HG03045 (cell line): ENCODE results near the gene MCL1.
A peak's percentile ranks its signal among the peaks of the same experiment; 100 is the strongest.

Source experiments
- ATAC-seq: cut with Tn5 transposase; IDR thresholded peaks from one replicate; pipeline ENCODE4 v1.9.1; 2021; ENCODE audit warnings: mild to moderate bottlenecking, moderate library complexity; ENCODE audit not compliant: unreplicated experiment

MCL1 gene

DNA sequence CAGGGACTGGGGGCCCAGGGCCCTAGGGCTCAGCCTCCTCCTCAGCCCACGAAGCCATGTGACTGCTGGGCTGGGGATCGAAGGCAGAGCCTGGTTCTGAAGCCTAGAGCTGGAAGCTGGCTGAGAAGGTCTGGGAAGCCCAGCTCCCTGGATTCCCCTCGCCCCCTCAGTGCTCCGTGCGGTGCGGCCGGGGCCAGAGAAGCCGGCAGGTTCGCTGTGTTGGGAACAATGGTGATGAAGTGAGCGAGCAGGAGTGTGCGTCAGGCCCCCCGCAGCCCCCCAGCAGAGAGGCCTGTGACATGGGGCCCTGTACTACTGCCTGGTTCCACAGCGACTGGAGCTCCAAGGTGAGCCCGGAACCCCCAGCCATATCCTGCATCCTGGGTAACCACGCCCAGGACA, 21.1 kb downstream of the MCL1 start:
- ATAC-seq: no peak

DNA sequence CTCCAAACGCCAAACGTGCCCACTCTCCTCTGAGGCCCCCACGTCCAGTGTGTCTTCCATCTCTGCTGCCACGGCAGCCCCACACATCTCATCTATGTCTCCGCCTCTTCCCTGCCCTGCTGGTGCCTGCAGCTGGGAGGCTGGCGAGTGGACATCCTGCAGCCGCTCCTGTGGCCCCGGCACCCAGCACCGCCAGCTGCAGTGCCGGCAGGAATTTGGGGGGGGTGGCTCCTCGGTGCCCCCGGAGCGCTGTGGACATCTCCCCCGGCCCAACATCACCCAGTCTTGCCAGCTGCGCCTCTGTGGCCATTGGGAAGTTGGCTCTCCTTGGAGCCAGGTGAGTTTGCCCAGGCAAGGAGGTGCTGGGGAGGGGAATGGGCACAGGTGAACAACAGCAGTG, 21.6 kb downstream of the MCL1 start:
- no peak for ATAC-seq

DNA sequence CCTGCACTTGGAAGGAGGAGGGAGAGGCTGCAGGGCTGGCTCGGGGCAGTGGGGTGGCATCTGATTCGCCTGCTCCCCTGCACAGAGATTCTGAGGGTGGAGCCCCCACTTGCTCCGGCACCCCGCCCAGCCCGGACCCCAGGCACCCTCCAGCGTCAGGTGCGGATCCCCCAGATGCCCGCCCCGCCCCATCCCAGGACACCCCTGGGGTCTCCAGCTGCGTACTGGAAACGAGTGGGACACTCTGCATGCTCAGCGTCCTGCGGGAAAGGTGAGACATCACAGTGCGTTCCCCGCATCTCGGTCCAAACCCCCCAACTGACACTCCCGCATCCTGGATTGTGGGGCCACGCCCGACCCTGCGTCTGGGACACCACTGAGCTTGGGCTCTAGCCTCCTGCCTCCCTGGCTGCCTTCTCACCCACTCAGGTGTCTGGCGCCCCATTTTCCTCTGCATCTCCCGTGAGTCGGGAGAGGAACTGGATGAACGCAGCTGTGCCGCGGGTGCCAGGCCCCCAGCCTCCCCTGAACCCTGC, 22.3 kb downstream of the MCL1 start:
- ATAC-seq: no peak

DNA sequence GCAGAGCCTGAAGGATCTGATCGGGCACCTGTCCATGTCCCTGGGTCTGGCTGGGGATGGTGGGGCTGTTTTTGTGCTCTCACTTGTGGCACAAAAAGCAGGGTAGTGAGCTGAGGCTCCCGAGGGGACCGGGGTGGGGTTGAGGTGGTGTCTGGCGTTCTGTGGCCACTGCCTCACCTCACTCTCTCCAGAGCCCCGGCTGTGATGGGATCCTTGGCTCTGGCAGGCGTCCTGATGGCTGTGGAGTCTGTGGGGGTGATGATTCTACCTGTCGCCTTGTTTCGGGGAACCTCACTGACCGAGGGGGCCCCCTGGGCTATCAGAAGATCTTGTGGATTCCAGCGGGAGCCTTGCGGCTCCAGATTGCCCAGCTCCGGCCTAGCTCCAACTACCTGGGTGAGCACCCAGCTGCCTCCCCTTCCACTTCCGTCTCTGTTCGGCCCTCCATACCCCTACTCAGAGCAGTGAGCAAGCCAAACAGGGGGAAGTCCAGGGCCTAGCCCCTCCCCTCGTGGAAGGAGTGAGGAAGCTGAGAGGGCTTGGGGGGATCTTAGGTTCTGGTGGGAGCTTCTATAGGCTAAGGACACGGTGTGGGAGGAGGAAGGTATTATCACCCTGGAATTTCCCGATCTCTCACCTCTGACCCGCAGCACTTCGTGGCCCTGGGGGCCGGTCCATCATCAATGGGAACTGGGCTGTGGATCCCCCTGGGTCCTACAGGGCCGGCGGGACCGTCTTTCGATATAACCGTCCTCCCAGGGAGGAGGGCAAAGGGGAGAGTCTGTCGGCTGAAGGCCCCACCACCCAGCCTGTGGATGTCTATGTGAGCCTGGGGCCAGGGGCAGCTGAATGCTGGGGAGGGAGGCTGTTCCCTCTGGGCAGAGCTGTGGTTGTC, 23.2 kb downstream of the MCL1 start:
- ATAC-seq: no peak

DNA sequence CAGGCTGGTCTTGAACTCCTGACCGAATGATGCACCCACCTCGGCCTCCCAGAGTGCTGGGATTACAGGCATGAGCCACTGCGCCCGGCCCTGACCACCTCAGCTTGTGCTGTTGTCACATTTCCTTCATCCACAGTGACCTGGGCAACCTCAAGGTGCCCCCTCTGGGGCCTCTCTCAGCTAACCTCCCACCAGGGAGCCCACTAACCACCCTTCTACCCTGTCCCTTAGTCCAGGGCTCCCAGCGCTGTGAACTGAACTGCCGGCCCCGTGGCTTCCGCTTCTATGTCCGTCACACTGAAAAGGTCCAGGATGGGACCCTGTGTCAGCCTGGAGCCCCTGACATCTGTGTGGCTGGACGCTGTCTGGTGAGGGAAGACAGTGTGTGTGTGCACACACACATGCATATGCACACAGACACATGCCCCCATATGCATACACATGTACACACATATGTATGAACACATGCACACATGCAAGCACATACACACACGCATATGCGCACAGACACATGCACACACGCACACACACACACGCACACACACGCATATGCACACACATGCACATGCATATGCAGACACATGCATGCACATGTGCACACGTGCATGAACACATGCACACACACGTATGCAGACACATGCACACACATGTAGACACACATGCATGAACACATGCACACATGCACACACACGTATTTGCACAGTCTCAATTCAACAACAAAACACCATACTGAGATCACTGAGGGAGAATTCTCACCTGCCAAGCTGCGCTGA, 24.0 kb downstream of the MCL1 start:
- ATAC-seq: no peak

DNA sequence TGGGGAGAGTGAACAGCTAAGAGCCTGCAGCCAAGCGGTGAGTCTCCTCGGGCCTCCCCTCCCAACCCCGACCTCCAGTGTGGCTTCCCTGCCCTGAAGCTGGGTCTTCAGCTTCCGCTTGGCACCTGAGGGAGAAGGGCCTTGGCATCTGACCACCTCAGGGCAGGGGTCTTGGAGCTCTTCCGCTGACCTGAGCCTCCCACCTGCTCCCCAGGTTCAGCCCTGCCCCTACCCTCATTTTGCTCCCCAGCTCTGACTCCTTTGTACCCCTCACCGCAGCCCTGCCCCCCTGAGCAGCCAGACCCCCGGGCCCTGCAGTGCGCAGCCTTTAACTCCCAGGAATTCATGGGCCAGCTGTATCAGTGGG, 25.3 kb downstream of the MCL1 start:
- ATAC-seq: no peak

DNA sequence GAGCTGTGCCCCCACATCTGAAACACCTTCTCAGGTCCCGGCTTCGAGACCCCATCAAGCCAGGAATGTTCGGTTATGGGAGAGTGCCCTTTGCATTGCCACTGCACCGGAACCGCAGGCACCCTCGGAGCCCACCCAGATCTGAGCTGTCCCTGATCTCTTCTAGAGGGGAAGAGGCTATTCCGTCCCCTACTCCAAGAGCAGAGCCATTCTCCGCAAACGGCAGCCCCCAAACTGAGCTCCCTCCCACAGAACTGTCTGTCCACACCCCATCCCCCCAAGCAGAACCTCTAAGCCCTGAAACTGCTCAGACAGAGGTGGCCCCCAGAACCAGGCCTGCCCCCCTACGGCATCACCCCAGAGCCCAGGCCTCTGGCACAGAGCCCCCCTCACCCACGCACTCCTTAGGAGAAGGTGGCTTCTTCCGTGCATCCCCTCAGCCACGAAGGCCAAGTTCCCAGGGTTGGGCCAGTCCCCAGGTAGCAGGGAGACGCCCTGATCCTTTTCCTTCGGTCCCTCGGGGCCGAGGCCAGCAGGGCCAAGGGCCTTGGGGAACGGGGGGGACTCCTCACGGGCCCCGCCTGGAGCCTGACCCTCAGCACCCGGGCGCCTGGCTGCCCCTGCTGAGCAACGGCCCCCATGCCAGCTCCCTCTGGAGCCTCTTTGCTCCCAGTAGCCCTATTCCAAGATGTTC, 25.9 kb downstream of the MCL1 start:
- no peak for ATAC-seq

DNA sequence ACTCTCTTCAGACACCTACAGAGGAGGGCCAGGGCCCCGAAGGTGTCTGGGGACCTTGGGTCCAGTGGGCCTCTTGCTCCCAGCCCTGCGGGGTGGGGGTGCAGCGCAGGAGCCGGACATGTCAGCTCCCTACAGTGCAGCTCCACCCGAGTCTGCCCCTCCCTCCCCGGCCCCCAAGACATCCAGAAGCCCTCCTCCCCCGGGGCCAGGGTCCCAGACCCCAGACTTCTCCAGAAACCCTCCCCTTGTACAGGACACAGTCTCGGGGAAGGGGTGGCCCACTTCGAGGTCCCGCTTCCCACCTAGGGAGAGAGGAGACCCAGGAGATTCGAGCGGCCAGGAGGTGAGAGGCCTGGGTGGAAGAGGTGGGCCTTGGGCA, 26.5 kb downstream of the MCL1 start:
- ATAC-seq: no peak

DNA sequence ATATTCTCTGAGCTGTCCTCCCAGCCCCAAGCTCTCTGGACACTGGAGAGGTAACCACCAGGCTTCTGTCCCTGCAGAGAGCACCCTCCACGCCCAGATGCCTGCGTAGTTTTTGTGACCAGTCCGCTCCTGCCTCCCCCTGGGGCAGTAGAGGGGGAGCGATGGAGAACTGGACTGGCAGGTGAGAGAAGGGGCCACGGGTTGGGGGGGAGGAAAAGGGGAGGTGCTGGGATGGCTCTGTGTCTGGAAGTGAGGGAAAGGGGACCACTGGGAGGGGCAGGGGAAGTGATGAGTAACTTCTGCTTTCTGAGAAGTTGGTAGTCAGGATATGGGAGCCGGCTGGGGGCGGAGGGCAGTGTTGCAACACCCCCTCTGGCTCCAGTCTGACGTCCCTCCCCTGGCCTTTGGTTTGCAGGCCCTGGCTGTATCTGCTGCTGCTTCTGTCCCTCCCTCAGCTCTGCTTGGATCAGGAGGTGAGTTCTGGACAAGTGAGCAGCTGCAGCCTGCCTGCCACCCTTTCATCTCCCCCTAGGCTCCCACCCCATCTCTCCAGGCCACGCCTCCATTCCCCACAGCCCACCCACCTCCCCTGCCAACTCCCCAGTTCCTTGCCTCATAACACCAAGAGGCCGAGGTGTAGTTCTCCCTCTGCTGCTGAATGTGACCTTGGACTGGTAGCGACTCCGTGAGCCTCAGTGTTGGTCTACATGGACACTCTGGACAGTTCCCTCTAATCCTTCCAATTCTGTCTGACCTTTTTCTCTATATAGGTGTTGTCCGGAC, 27.1 kb downstream of the MCL1 start:
- no peak for ATAC-seq

DNA sequence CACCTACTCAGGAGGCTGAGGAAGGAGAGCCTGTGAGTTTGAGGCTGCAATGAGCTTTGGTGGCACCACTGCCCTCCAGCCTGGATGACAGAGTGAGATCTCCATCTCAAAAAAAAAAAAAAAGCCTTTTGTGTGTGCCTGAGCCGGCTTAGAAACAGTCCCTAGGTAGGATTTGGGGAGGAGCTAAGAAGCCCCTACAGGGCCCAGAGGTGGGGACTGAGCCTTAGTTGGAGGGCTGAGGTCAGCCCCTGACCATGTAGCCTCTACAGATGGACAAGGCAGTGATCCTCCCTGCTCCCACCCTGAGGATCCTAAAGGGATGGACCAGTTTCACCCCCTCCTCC, 27.7 kb downstream of the MCL1 start:
- ATAC-seq: no peak

DNA sequence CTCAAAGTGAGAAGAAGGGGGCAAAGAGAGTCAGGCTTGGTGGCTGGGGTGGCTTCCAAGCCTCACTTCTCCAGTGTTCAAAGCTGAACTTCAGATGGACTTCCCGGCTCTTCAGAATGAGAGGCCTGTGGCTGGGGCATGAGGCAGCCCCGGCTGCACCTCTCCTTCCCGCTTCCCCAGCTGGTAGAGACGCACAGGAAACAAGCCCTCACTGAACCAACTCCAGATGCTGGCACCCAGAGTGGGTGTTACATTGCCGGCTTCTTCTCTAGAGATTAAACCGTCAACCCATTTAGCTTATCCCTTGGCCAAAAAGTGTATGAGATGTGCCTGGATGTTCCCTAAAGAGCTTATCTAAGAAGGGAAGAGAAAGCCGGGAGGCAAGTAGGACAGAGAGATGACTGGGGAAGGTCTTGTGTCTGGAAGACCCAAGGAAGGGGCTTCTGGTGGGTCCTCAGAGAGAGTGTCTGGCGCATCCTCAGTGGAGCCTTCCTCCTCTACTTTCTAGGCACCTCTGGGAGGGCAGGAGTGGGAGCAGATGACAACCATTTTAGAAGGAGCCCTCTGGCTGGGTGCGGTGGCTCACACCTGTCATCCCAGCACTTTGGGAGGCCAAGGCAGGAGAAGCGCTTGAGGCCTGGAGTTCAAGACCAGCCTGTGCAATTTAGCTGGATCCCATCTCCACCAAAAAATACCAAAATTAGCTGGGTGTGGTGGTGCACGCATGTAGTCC, 28.2 kb downstream of the MCL1 start:
- no peak for ATAC-seq

DNA sequence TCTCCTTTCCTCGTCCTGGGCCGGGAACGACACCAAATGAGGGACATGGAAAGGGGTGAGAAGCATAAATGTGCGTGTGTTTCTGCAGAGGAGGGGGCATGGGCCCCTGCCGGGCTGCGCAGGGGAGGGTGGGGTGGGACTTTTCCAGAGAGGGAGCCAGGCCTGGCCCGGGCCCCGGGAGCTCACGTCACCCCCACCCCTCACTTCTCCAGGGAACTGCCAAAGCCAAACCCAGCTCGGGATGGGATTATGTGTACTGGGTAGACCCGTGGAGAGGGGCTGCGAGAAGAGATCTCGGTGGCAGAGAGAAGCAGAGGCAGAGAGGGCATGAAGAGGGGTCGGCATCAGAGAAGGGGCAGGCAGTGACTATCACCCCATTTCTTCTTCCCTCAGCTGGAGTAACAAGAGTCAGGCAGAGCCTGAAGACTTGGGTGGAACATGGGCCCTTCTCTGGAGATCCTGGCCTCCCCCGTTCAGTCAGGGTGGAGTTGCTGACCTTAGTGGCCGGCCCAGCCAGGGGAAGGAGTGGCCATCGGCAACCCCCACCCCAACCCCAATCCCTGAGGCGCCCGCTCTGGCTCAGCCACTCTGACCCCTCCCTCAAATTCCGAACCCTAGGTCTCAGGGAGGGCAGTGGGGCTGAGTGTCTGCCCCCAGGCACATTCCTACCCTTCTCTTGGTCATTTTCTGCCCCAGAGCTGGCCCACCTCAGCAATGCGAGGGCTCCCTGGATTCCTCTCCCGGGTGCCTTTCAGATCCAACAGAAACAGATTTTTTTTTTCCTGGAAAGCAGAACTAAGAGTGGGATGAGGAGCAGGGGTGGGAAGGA, 29.0 kb downstream of the MCL1 start:
- ATAC-seq: no peak

DNA sequence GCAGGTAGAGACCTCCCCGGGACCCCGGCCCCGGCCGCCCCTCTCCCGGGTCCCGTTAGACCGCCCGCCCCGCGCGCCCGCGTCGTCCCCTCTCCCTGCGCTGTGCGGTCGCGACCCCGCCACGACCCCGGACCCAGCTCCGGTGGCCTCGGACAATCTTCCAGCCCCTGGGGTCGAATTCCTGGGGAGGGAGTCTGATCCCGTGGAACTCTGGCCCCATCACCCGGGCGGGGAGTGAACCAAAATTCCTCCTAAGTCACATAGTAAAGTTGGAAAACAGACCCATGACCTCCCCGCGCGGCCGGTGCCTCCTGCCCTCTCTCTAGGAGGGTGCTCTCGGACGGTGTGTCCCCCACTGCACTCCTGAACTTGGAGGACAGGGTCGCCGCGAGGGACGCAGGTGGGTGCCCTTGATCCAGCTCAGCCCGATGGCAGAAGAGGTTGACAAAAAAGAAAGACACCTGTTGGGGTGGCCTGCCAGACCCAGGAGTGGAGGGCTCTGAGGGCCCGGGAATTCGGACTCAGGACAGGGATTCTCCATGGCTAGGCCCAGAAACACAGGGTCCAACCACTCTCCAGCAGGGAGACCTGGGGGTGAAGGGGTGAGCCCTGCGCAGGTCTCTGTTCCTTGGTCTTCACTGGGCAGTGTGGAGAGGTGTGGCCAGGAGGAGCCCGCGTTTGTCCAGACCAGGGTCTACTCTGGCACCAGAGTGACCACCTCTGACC, 29.8 kb downstream of the MCL1 start:
- ATAC-seq: no peak

DNA sequence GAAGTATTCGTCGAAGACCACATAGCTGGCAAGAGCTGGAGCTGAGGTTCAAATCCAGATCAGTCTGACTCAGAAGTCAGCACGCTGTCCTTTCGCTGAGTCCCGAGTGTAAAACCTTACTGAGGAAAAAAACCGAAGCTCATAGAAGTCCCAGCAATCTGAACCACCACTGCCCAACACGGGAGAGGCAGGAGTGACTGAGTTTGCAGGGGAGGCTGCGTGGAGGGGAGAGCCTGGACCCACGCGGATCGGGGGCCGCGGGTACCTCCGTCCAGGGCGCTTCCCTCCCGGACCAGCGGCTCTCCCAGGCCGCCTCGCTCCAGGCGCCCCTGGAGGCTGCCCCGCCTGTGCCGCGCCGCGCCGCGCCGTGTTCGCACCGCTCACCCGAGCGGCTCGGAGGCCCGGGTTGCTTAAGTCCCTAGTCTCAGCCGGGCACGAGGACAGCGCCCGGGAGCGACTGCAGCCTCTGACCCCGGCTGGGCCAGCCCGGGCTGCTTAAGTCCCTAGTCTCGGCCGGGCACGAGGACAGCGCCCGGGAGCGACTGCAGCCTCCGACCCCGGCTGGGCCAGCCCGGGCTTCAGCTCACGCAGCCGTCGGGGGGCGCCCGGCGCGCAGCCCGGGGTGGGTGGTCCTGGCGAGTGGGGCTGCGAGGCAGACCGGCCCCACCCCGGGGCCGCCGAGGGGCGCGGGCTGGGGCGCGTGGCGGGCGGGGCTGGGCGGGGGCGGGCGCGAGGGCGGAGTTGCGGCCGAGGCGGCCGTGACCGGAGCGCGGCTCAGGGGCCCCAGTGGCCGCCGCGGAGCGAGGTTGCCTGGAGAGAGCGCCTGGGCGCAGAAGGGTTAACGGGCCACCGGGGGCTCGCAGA, 30.5 kb downstream of the MCL1 start, which contains the start of gene ADAMTSL4:
Gene ADAMTSL4 (plus strand): TSS at position 777 of the 864 bp plus-strand sequence. CDS start 2,881 bp downstream, outside the sequence.
- peak; percentile 40 for ATAC-seq

DNA sequence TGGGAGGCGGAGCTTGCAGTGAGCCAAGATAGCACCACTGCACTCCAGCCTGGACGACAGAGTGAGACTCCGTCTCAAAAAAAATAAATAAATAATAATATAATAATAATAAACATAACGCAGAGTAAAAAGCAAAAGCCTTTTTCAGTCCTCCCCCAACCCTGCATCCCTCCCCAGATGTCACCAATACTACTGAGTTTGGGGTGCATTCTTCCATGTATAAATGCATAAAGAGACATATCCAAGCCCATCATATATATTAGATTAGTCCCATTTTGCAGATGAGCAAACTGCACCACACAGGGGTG, 31.1 kb downstream of the MCL1 start:
- no peak for ATAC-seq

DNA sequence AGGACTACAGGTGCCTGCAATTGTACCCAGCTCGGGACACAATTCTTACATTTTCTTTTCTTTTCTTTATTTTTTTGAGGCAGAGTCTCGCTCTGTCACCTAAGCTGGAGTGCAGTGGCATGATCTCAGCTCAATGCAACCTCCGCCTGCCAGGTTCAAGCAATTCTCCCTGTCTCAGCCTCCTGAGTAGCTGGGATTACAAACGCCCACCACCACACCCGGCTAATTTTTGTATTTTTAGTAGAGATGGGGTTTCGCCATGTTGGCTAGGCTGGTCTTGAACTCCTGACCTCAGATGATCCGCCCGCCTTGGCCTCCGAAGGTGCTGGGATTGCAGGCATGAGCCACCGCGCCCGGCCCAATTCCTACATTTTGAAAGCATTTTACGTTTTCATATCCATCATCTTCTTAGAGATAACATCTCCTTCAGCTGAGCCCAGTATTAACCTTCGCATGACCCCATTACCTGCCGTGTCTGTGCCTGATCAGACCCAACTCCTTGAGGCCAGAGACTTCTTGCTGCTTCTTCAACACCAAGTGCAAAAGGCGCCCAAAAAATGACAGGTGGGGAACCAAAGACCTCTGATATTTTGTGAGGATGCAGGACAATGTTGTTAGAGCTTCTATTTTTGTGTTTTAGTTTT, 33.0 kb downstream of the MCL1 start:
- no peak for ATAC-seq

DNA sequence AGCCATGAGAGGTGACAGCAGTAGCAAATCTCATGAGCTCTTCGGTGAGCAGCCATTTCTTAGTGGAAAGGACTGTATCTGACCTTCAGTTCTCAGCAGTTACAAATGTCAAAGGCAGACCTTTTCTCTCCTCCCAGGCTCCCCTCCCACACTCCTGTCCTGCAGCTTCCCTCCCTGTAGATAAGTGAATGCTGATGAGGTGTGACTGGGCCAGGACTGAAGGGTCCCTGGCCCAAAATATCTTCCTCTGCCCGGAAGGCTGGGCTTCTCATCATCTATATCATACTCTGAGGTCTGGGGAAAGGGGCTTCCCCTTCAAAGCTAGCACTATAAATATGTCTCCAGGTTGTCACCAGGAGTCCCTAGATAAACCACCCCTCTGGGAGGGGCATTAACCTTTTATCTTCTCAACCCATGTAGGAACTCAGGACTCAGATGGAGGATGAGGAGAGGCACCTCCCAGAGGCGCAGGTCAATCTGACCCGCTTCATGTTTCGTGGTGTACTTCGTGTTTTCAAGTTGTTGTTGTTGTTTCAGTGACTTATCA, 33.9 kb downstream of the MCL1 start:
- ATAC-seq: no peak
